Thyroid gland (tissue), 4 donors: ENCODE measurements around the gene ZNF846. TPM values are rescaled to one million over a fixed set of nuclear protein-coding genes. Genes with fewer than 3 reads are reported as not detected.

Source experiments
- DNase-seq, 2 donors: peaks; one replicate each; pipeline ENCODE4 v3.0.0-alpha.2; 2019
- H3K27ac ChIP-seq, 3 donors: fragments of 200-600 bp; sonication (generic); 1 replicate in 2 of 3; 2 replicates in 1 of 3; pipeline ENCODE4 v1.5.1; 2016 to 2019; ENCODE audit warnings: mild to moderate bottlenecking in 1 of 3, moderate library complexity in 1 of 3
- H3K27me3 ChIP-seq: fragments of 200-600 bp; sonication (generic); one replicate; pipeline ENCODE4 v1.5.1; 2019
- H3K36me3 ChIP-seq, 2 donors: fragments of 200-600 bp; sonication (generic); one replicate each; pipeline ENCODE4 v1.5.1; 2016 to 2019
- H3K4me1 ChIP-seq, 2 donors: fragments of 200-600 bp; sonication (generic); one replicate each; pipeline ENCODE4 v1.5.1; 2017 to 2019
- H3K4me3 ChIP-seq, 3 donors: fragments of 200-600 bp; sonication (generic); replicated peaks in 1 of 3; 1 replicate in 2 of 3; 2 replicates in 1 of 3; pipeline ENCODE4 v1.5.1; 2016; ENCODE audit warnings: mild to moderate bottlenecking in 1 of 3
- H3K9me3 ChIP-seq: fragments of 200-600 bp; sonication (generic); one replicate; pipeline ENCODE4 v1.5.1; 2017
- POLR2A ChIP-seq, 2 donors: fragments of 450-650 bp; IDR thresholded peaks; one replicate each; pipeline ENCODE4 v1.6.1; 2017; ENCODE audit warnings: antibody characterized with exemption in 2 of 2, mild to moderate bottlenecking in 2 of 2, moderate library complexity in 1 of 2
- WGBS, 2 donors: methylation state at CpG; one replicate each; pipeline ENCODE4 v1.1.5; 2017; 5-methylcytosine and 5-hydroxymethylcytosine counted together
- intact Hi-C: fragments of 100-400 bp; cut with DNase I; formaldehyde crosslinking; loops from one replicate; pipeline ENCODE4 v1.15.1; 2023
- total RNA-seq, 4 donors: library from RNA; depleted of rRNA; stranded (reverse); fragments of >200 nt; gene quantifications; one replicate each; pipeline ENCODE4 v1.2.3, GENCODE V29; 2016
- TF ChIP-seq, protein P1 (sequence below), 6 experiments: fragments of 200-600 bp in 3 of 6; fragments of 450-650 bp in 3 of 6; sonication (generic) in 3 of 6; IDR thresholded peaks; one replicate each; pipeline ENCODE4 v1.5.1; 2016 to 2019; ENCODE audit warnings: antibody characterized with exemption in 6 of 6, mild to moderate bottlenecking in 2 of 6, inconsistent platforms in 1 of 6, moderate library complexity in 1 of 6

Gene ZNF846
- total RNA-seq, 4 donors from 2014 or later = 12.1 to 24.4 (median 19.3) TPM

DNA sequence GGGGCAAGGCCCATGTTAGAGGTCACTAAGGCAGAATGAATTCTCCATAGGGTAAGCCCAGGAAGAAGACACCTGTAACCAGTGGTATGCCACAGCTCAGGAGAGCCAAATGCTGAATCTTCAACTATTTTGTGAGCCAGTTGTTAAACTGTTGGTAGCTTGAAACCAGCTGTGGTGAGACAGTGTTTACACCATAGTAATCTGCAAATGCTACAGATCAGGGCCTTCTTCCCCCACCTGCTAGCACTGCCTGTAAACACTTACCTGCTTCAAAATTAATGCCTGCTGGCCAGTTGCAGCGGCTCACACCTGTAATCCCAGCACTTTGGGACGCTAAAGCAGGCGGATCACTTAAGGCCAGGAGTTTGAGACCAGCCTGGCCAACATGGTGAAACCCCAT, 38.3 kb upstream of the ZNF846 start:
- 93 to 100% methylated on average over 1 to 3 of the region's 3 CpGs for WGBS, 2 donors
- no peak overlapping the region for H3K27ac ChIP-seq
- DNase-seq = no peak
- no peaks in the 10 kb centered on the region for H3K27me3 ChIP-seq
- no peaks in the 10 kb centered on the region for H3K9me3 ChIP-seq
- intact Hi-C loops = loop anchor here (10.0 kb wide), 1 partner anchor 672 kb away; no protein-coding TSS in a partner anchor
- H3K4me1 ChIP-seq = no peaks in the 10 kb centered on the region
- peaks cover 19 to 25% of the 10 kb centered on the region in 2 donors for H3K36me3 ChIP-seq
- no peak overlapping the region for H3K4me3 ChIP-seq
- no peak for TF ChIP-seq POLR2A (IDR thresholded peaks at IDR 0.05)
- TF ChIP-seq, protein P1, sequence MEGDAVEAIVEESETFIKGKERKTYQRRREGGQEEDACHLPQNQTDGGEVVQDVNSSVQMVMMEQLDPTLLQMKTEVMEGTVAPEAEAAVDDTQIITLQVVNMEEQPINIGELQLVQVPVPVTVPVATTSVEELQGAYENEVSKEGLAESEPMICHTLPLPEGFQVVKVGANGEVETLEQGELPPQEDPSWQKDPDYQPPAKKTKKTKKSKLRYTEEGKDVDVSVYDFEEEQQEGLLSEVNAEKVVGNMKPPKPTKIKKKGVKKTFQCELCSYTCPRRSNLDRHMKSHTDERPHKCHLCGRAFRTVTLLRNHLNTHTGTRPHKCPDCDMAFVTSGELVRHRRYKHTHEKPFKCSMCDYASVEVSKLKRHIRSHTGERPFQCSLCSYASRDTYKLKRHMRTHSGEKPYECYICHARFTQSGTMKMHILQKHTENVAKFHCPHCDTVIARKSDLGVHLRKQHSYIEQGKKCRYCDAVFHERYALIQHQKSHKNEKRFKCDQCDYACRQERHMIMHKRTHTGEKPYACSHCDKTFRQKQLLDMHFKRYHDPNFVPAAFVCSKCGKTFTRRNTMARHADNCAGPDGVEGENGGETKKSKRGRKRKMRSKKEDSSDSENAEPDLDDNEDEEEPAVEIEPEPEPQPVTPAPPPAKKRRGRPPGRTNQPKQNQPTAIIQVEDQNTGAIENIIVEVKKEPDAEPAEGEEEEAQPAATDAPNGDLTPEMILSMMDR (IDR thresholded peaks at IDR 0.05) = no peak

DNA sequence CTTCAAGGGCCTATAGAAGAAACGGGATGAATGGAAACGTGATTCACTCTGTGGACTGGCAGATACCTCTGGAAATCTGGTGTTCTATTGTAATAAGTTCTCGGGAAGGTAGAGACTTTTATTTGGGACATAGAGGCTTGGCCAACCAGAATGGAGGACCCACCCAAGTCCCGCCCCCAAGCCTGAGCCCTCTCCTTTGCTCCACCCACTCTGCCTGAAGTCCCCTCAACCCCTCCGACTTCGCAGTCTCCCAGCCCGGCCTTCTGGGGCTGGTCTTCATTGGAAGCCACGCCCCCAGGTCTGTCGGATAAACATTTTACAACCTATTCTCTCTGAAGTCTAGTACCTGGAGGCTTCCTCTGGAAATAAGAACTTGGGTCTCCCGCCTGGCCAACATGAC, 33.4 kb upstream of the ZNF846 start:
- Histone ChIP-seq H3K36me3 (no peaks in the 10 kb centered on the region), H3K27me3 (no peaks in the 10 kb centered on the region), H3K4me3 (no peak overlapping the region), H3K27ac (no peak overlapping the region), H3K9me3 (no peaks in the 10 kb centered on the region), H3K4me1 (no peaks in the 10 kb centered on the region)
- intact Hi-C loops = loop anchor here (10.0 kb wide), 1 partner anchor 667 kb away; no protein-coding TSS in a partner anchor
- TF ChIP-seq, protein P1 (IDR thresholded peaks at IDR 0.05) = no peak
- TF ChIP-seq POLR2A (IDR thresholded peaks at IDR 0.05) = no peak
- DNase-seq = no peak
- 94 to 96% methylated on average over 10 of the region's 10 CpGs for WGBS, 2 donors

DNA sequence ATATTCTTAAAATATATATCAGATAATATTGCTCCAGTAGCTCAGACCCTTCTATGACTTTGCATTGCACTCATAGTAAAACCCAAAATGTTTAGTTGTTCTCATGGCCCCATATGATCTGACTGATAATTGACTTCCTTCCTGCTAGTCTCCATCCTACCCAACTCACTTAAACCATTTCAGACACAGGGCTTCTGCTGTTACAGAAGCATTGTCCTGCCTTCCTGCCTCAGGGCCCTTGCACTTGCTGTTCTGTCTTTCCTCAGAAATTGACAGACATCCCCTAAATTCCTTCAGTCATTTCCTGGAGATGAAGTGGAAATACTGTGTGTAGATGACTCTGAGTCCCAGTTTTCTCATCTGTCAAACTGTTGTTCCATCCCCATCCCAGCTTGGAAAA, 30.6 kb upstream of the ZNF846 start:
- TF ChIP-seq POLR2A (IDR thresholded peaks at IDR 0.05) = no peak
- TF ChIP-seq, protein P1 (IDR thresholded peaks at IDR 0.05) = no peak
- no peak for DNase-seq
- Histone ChIP-seq H3K4me1 (no peaks in the 10 kb centered on the region), H3K9me3 (no peaks in the 10 kb centered on the region), H3K36me3 (no peaks in the 10 kb centered on the region), H3K27ac (no peak overlapping the region), H3K4me3 (no peak overlapping the region), H3K27me3 (no peaks in the 10 kb centered on the region)
- intact Hi-C loops = loop anchor here (2.0 to 10.0 kb wide), 2 partner anchors 174 to 474 kb away; partner anchors contain the start of gene ZNF559

DNA sequence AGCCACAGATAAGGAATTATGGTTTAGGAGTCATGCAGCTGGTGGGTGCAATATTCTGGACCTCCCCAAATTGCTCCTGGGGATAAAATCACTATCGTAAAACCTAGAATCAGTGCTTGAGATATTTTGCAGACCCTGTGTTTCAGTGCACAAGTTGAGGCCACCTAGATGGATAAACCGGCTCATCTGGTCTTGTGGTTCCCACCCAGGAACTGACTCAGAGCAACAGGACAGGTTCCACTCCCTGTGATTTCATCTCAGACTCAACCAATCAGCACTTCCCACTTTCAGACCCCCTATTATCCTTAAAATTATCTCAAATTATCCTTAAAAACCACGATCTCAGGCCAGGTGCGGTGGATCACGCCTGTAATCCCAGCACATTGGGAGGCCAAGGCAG, 29.3 kb upstream of the ZNF846 start:
- Histone ChIP-seq H3K27ac (no peak overlapping the region), H3K36me3 (no peaks in the 10 kb centered on the region), H3K4me3 (no peak overlapping the region), H3K27me3 (no peaks in the 10 kb centered on the region), H3K9me3 (no peaks in the 10 kb centered on the region), H3K4me1 (peaks cover 0 to 4% of the 10 kb centered on the region in 2 donors)
- TF ChIP-seq POLR2A (IDR thresholded peaks at IDR 0.05) = no peak
- TF ChIP-seq, protein P1 (IDR thresholded peaks at IDR 0.05) = no peak
- no peak for DNase-seq
- 81 to 93% methylated on average over 5 of the region's 5 CpGs for WGBS, 2 donors
- intact Hi-C loops = loop anchor here (2.0 to 10.0 kb wide), 2 partner anchors 173 to 473 kb away; partner anchors contain the start of gene ZNF559

DNA sequence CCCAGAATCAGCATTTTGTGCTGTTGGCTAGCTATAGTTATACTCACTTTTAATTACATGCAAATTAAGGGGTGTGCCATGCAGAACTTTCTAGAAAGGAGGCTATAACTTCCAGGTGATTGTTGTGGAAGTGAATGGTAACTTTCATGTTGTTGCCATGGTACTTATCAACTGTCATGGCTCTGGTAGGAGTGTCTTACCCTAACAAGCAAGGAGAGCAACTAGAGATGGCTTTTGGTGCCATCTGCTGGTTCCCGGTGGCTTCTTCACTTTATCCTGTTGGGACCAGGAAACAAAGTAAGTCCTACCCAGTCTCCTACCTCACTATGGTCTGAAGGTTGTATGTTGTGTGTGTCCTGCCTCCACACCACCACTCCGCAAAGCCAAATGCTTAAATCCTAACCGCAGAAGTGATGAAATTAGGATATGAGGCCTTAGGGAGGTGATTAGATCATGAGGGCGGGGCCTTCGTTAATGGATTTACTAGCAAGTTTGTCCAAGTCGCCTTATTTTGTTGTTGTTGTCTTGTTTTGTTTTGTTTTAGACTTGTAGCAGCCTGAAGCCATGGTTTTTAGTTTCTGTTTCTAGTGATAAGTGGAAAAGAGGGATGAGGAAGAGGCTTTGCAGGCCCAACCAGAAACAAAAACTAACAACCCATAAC, 27.7 kb upstream of the ZNF846 start:
- Histone ChIP-seq H3K36me3 (no peaks in the 10 kb centered on the region), H3K9me3 (no peaks in the 10 kb centered on the region), H3K27ac (no peak overlapping the region), H3K4me3 (no peak overlapping the region), H3K27me3 (no peaks in the 10 kb centered on the region), H3K4me1 (peaks cover 3 to 5% of the 10 kb centered on the region in 2 donors)
- WGBS, 2 donors = 53 to 54% methylated on average over 6 of the region's 6 CpGs
- intact Hi-C loops = loop anchor here (10.0 kb wide), 1 partner anchor 471 kb away; the partner anchor contains the start of gene ZNF559
- DNase-seq = peak; percentile 86 to 88
- TF ChIP-seq POLR2A (IDR thresholded peaks at IDR 0.05) = no peak
- TF ChIP-seq, protein P1 (IDR thresholded peaks at IDR 0.05) = peak; percentile 43 to 92 (median 87)
